ELR (cell line): ENCODE results near the gene UMODL1.

Source experiments
- DNase-seq: peaks from one replicate; pipeline ENCODE4 v3.0.0-alpha.2; 2015; ENCODE audit warnings: low read depth

The UMODL1 gene, protein sequence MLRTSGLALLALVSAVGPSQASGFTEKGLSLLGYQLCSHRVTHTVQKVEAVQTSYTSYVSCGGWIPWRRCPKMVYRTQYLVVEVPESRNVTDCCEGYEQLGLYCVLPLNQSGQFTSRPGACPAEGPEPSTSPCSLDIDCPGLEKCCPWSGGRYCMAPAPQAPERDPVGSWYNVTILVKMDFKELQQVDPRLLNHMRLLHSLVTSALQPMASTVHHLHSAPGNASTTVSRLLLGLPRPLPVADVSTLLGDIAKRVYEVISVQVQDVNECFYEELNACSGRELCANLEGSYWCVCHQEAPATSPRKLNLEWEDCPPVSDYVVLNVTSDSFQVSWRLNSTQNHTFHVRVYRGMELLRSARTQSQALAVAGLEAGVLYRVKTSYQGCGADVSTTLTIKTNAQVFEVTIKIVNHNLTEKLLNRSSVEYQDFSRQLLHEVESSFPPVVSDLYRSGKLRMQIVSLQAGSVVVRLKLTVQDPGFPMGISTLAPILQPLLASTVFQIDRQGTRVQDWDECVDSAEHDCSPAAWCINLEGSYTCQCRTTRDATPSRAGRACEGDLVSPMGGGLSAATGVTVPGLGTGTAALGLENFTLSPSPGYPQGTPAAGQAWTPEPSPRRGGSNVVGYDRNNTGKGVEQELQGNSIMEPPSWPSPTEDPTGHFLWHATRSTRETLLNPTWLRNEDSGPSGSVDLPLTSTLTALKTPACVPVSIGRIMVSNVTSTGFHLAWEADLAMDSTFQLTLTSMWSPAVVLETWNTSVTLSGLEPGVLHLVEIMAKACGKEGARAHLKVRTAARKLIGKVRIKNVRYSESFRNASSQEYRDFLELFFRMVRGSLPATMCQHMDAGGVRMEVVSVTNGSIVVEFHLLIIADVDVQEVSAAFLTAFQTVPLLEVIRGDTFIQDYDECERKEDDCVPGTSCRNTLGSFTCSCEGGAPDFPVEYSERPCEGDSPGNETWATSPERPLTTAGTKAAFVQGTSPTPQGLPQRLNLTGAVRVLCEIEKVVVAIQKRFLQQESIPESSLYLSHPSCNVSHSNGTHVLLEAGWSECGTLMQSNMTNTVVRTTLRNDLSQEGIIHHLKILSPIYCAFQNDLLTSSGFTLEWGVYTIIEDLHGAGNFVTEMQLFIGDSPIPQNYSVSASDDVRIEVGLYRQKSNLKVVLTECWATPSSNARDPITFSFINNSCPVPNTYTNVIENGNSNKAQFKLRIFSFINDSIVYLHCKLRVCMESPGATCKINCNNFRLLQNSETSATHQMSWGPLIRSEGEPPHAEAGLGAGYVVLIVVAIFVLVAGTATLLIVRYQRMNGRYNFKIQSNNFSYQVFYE

DNA sequence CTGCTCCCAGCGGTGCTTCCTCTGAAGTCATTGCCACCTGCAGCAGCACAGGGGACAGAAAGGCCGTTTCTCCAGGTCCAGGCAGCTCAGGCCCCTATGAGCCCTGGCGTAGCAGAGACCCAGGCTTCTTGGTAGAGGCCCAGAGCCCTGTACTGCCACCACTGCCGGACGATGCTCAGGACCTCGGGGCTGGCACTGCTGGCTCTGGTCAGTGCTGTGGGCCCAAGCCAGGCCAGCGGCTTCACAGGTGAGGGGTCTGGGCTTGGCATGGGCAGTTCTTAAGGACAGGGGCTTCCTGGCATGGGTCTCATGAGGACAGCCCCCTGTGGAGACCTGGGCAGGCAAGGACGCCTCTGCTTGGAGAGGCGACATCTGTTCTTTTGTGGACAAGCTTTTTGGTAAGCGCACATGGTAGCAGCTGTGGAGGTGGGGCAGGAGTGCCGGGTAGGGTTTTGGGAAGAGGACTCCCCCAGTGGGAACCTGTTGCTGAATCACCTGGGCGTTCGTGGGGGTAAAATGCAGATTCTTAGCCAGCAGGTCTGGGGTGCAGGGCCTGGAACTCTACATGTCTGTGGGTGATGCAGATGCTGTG, at the start of gene UMODL1:
Gene UMODL1, plus strand, starts transcription at position 172 of the 592 bp plus-strand sequence. Its CDS starts 0 bp downstream, at position 172.
- no peak for DNase-seq

DNA sequence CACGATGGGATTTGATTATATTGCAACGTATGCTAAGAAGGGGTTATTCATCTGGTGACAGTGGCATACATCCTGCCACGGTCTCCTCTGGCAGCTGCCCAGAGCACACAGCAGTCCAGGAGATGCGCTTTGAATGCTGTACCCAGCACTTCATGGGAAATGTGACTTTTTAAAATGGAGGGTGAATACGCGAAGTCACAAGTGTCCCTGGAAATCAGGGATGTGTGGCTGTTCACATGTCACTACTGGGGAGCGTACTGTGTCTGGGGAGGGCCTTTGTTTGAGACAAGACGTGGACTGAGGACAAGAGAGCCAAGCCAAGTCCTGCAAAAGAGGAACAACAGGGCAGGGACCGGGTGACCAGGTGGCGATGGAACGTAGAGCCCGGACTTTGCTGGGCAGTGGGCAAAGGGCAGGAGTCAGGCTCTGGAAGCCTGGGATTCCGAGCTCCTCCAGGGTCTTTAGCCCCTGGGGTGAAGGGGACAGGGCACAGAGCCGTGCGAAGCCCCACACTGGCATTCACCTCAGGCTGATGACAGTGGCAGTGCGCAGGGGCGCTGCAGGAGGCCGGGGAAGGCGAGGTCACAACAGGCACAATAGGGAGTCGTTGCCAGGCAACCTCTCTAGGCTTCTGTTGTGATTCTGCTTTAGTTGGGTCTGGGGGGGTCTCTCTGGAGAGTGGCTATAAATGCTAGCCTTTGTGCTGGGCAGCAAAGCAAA, 49.6 kb upstream of the UMODL1 start:
- no peak for DNase-seq

DNA sequence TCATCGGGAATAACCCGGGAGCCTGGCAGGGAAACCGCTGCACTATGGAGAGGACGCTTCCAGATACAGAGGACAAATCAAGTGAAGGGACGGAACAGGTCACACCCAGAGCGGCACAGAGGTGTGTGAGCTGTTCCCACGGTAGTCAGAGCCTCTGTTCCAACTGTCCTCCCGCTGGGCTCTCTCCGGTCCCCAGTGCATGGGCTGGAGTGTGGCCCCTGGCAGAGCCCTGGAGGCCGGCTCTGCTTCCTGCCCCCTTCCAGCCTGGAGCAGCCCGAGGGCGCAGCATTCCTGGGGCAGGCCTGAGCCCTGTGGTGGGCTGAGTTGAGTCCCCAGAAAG, 49.1 kb upstream of the UMODL1 start:
- DNase-seq: no peak

DNA sequence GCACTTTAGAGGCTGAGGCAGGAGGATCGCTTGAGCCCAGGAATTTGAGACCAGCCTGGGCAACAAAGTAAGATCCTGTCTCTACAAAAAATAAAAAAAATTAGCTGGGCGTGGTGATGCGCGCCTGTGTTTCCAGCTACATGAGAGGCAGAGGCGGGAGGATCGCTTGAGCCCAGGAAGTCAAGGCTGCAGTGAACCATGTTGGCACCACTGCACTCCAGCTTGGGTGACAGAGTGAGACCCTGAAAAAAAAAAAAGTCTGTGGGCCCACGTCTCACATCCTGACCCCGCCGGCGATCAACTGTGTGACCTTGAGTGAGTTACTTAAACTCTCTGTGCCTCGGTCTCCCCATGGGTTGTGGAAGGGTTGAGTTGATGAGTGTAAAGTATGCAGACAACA, 48.2 kb upstream of the UMODL1 start:
- no peak for DNase-seq

DNA sequence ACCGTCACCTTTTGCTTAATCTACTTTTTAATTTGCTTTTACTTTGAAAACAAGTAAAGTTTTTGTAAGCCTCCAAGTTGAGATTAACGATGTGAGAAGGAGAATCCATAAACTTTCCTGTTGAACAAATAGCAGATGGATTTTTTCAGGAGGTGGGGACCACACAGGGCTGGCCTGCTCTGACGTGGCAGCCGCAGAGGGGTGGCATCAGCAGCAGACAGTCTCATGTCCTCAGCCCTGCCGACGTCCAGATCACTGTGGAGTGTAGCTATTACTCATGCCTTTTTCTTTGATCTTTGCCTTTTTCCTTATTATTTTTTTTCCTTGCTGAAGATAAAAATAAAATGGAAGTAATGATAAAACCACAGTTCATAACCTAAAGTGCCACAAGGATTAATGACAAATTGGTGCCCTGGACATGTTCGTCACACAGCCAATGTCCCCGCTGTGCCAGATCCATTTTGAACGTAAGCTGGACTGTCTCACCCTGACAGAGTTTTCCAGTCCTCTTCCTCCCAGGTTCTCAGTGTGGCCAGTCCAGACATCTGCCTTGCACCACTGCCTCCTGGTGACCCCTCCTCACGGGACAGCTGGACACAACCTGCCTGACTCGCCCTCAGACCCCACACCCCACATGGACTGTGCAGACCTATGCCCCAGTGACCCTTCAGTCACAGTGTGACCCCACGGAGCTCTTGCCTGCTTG, 45.6 kb upstream of the UMODL1 start:
- peak; percentile 51 for DNase-seq

DNA sequence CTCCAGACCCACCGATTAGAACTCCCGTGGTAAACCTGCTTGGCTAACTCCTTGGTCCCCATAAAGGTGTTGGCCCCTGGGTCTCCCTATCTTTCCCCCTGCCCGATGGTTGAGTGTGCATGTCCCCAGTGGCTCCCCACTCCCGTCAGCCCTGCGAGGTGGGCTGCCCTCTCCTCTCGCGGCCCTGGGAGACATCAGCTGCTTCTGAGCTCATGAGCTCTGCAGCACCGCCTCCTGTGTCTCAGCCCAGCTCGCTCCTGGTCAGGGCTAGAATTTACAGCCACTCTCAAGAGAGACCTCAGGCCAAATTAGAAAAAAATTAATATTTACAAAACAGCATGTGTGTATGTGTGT, 45.1 kb upstream of the UMODL1 start:
- no peak for DNase-seq

DNA sequence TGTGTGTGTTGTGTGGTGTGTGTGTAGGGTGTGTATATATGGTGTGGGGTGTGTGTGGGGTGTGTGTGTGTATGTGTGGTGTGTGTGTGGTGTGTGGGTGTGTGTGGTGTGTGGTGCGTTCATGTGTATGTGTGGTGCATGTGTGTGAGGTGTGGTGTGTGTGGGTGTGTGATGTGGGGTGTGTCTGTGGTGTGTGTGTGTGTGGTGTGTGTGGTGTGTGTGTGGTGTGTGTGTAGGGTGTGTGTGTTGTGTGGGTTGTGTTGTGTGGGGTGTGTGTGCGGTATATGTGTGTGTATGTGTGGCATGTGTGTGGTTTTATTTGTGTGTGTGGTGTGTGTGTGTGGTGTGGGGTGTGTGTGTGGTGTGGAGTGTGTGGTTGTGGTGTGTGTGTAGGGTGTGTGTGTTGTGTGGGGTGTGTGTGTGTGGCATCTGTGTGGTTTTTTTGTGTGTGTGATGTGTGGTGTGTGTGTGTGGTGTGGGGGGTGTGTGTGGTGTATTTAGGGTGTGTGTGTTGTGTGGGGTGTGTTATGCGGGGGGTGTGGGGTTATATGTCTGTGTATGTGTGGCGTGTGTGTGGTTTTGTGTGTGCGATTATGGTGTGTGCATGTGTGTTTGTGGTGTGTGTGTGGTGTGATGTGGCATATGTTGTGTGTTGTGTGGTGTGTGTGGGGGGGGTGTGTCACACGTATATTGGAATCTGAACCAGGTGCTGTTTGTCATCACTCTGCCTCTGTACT, 43.9 kb upstream of the UMODL1 start:
- no peak for DNase-seq

DNA sequence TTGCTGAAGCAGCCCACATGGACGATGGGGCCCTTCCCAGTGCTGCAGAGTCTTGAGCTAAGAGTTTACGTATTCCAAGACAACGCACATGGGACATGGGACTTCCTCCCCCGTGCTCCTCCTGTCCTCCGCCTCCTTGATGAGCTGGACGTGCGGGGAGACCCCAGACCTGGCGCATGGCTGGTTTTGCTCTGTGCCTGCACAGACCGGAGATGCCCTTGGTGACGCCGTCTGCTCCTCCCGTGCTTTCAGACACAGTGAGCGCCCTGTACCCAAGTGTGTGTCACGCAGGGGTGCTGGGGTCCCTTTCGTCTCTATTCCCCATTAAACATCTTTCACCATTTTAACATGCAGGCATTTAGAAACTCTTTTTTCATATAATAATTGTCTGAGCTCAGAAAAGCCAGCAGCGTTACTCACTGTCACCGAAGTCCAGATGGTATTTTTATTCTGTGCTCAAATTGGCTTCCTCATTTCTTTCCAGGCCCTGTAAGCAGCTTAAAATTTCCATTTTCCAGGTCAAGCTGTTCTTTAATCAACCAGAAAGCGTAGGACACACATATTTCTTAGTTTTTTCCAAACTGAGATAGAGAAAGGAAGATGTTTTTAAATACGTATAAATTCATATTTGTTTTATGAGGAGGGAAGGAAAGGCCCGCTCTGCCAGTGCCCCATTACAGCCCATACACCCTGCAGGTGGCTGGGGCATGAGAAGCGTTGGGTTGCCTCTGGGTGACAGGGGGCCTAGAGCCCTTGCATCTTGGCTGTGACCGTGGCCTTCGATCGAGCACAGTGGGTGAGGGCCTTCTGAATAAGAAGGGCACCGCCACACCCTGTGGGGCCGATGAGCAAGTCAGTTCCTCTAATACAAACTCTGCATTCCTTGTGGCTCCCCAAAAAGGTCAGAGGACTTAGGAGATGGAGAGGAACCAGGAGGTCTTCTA, 43.0 kb upstream of the UMODL1 start:
- no peak for DNase-seq

DNA sequence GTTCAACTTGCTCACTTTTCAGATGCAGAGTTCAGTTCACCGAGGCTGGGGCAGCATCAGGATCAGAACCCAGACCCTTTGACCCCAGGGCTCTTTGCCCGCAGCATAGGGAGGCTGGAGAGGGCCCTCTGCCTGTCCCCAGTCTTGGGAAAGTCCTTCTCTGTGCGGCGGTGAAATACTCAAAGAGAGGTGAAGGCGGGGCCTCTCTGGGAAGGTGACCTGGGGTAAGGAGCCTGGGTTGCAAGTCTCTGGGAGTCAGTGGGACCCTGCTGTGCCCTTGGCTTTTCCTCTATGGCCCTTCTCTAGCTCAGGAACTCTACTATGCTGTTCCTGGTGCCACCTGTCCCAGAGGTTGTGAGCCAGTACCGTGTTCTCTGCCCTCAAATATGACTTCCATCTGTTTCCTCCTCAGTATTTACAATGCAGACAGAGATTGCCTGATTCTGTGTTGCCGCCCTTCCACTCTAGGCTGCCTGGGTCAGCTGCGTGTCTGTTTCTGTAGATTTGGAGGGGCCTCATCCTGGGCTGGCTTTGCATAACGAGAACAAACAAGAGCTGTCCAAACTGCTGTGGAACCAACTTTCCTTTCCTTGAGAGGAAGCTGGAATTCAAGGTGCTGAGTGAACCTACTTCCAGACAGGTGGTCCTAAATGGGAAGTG, 42.2 kb upstream of the UMODL1 start:
- no peak for DNase-seq

DNA sequence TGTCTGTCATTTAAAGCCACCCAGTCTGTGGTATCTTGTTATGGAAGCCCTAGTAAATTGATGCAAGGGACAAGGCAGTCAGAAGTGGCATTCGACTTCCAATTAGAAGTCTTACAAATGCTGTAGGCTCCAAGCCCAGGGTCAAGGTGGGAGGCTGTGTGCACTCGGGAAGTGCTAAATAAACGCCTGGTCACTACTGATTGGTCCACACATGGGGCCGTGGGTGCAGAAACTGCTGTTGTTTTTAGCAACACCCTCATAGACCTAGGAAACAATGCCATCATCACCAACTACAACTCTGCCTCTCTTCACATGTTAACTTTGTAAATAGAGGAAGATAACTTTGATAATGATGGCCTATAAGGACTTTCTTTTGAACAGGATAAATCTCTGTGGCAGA, 40.8 kb upstream of the UMODL1 start:
- DNase-seq: no peak

DNA sequence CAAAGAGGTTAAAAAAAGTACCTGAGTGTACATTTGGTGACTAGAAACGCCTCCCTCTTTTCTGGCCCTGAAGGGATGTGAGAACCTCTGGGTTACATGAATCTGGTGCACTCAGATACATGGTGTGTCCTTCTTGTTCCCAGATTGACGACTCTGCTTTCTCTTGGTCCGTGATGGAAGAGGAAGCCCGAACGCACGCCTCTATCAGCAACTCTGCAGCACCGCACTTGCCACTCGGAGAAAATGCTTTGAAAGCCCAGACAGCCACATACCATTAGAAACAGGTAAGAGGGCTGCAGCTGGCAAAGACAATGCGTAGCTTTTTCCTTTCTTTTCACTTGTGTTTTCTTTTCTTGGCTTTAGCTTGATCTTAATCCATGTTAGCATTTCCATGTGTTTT, 39.9 kb upstream of the UMODL1 start:
- DNase-seq: no peak

DNA sequence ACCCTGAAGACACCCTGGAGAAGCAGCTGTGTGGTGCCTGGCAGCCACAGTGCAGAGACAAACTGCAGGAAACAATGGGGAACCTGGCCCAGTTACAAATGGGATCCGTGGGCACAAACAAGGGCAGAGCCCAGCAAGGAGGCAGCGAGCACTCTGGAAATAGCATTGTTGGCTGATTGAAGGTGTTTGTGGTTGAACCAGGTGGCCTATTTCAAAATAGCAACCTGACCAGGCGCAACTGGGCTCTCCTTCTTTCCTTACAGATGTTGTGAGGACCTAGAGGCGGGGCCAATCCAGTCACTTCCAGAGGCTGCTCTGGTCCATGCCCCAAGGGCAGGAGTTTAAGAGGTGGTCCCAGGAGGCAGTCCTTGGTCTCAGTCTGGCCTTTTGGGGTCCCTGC, 39.3 kb upstream of the UMODL1 start:
- no peak for DNase-seq

DNA sequence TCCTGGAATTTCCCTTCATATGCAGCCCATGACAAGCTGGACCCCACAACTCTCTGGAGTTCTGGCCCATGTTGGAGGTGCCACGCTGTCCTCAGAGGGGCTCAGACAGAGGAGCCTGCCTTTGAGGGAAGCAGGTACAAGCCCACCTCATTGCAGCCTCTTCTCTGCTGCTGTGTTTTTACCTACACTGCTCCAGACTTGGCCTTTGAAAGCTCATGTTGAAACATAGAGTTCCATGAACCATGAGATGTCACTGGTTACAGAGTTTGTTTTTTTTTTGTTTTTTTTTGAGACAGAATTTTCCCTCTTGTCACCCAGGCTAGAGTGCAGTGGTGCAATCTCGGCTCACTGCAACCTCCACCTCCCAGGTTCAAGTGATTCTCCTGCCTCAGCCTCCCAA, 38.9 kb upstream of the UMODL1 start:
- no peak for DNase-seq

DNA sequence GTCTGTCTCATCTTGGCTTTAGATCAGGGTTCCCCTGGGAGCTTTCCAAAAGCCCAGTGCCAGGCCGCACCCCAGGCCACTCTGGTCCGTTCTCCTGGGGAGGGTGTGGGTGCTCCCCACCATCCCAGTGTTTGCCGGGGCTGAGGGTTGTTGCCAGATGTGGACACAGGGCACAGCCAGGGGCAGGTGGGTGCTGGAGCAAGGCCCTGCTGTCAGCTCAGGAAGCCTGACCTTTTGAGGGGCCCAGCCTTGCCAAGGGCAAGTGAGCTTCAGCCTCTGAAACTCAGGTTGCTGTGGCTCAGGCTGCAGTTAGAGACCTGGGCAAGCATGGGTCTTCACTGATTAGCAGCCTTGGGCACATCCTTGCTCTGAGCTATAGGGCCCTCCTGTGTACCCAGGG, 38.1 kb upstream of the UMODL1 start:
- DNase-seq: no peak

DNA sequence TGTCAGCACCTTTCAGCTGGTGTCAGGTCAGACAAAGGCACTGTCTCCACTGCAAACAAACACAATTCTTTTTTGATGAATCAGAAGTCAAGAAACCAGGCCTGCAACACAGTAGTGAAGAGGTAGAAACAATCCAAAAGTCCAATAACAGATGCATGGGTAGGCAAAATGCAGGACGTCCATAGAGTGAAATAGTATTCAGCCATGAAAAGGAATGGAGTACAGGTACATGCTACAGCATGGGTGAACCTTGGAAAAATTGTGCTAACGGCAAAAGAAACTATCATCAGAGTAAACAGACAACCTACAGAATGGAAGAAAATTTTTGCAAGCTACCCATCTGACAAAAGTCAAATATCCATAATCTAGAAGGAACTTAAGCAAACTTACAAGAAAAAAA, 34.8 kb upstream of the UMODL1 start:
- no peak for DNase-seq

DNA sequence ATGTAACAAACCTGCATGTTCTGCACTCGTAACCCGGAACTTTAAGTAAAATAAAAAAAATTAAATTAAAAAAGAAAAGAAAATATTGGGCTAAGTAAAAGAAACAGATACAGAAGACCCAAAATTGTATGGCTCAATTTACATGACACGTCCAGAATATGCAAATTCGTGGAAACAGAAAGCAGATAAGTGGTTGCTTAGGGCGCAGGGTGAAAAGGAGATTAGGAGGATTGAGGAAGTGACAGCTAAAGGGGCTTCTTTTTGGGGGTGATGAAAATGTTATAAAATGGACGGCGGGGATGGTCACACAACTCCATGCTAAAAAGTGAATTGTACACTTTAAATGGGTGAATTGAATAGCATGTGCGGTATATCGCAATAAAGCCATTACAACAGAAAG, 33.6 kb upstream of the UMODL1 start:
- no peak for DNase-seq

DNA sequence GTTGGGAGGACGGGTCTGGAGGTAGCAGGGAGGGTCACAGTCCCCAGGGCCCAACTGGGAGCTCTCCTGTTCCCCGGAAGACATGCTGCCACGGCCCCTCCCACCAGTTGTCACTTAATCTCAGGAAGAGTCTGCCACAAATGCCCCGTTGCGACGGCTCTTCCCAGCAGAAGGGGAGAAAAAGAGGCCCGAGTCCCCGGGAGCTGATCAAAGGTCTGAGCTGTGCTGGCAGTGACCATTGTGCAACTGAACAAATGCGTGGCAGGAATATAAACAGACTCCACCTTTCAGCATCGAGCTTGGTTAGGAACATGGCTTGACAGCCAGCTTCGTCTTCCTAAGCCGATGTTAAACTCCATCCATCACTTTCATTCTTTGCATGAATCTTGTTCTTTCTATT, 33.2 kb upstream of the UMODL1 start:
- no peak for DNase-seq

DNA sequence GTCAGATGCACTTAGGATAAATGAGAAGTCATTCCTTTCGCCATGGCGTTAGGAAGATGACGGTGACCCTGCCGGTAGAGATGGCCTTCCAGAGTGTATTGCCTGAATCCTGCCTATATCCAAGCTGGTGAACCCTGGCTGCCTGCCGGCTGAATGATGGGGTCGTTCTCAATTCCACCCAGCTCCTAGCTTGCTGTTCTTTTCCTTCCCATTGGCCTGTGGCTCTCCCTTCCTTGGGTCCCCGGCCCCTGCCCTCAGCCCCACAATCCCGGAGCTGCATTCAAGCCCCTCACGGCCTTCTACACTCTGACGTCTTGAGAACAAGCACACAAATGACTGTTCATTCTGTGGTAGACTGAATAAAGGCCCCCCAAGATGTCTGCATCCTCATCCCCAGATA, 32.7 kb upstream of the UMODL1 start:
- no peak for DNase-seq
